Activated CD8-positive, alpha-beta memory T cell treated with anti-CD3 and anti-CD28 coated beads, Interleukin-2, amount 50 U/mL, for 48 hours (primary cell): ENCODE measurements around the gene RASAL1.

Experiments
- DNase-seq: peaks from one replicate; pipeline ENCODE4 v3.0.0-alpha.2; 2020

RASAL1 gene

DNA sequence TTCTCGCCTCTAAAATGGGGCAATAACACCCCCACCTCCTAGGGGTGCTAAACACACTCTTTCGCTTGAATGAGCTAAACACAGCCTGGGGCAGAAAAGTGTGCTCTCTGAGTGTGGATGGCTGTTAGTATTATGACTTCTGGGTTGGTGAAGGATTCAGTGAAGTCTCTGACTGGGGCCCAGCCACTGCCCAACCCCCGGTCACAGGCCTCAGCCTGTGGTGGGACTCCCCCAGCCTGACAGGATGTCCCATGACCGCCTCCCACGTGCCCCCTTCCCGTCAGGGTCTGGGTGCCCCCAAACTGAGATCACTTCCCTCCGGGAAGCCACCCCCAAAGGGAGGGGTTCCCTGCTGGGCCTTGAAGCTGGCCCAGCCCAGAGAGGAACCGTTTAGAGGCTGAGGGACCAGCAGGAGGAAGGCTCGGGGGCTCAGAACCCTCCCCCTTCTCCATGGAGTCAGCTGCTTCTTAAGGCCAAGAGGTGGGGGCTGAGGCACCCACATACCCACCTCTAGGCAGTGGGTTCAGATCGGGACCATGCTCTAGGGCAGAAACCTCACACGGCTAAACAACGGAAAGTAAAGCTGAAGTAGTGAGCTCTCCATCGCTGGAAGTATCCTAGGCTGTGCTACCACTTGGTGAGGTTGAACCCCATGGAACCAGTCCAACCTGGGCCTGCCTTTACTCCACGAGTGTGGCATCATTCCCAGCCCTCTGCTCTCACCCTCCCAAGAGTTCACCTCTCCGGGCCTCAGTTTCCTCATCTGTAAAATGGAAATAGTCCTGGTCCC is 65.2 kb downstream of the RASAL1 start:
- peak; percentile 84 for DNase-seq

DNA sequence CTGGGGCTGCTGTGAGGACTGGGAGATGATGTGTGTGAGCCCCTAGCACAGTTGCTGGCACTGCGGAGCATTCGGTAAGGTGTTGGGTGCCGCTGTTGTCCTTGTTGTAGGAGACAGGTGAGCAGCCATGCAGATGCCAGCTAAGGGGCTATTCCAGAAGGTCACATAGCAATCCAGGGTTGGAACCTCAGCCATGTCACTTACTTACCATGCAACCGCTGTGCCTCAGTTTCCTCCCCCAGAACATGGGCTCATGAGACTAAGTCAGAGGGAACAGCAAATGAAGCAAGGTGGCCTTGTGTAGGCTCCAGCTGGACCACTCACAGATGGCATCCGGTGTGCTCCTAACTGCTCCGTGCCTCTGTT is 65.8 kb downstream of the RASAL1 start:
- DNase-seq = no peak

DNA sequence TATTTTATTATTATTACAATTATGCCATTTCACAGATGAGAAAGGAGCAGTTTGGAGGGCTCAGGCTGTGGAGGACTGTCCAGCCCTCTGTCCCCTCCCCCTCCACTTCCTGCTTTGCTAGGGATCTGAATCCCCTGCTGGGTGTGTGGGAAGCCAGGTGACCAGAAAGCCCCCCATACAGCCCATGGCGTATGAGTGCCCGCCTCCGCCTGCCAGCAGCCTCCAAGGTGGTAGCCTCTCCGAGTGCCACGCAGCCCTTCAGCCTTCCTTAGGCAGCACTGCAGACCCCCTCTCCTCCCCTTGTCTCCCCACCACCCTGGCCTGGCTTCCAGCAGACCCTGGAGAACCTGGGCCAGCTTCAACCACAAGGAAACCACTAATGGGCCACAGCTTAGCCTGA is 66.4 kb downstream of the RASAL1 start:
- DNase-seq = no peak

DNA sequence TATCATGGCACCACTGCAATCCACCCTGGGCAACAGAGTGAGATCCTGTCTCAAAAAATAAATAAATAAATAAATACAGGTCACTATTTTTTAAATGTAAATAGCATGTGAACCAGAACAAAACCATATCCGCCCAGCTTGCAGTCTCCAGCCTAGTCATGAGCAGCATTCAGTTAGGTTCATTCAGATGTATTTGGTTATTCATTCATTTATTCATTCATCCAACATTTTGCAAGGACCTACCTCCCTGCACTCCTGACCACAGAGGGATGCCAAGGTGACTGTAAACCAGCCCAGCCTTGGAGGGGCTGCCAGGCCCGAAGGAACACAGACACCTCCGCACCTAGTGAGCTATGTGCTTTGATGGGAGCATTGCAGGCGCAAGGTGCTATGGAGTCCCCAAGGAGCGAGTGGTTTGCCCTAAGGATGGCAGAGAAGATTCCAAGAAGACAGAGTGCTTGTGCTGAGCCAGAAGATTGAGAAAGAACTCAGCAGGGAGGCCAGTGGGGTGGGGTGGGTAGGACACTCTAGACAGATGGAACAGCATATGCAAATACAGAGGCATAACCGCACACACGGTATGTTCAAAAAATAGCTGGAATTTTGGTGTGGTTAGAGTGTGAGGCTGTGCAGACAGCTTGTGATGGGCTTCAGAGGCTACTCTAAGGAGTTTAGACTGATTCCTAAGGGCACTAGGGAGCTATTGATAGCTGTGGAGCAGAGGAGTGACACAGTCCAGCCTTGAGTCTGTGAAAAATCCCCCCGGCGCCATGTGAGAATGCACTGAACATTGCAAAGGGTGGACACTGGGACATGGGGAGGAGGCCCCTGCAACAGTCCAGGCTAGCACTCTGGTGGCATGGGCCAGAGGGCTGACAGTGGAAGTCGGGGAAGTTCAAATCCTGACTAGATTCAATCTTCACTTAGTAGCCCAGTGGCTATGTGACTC is 67.3 kb downstream of the RASAL1 start:
- DNase-seq = no peak

DNA sequence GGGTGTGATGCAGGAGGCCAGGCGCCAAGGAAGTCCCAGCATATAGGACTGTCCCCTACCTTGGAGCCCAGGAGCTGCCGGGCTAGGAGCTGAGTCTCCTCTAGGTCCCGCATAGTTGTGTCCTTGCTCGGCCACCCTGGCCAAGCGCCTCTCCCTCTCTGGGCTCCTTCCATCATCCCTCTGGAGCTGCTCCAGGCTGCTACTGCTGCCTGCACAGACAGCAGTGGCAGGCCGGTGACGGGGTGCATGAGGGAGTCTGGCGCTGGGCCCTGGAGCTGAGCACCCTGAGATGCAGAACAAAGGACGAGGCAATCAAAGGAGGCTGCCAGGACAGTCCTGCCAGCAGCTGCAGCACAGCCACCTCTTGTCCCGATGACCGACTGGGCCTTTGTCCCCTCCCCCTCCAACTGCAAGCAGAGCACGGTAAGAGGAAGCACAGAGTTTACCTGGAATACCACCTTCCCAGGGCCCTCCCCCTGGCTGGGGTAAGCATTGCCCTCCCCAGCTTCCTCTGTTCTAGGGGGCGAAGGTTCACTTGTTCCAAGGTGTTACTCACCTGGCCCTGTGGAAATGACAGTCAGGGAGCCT is 68.7 kb downstream of the RASAL1 start:
- DNase-seq = no peak

DNA sequence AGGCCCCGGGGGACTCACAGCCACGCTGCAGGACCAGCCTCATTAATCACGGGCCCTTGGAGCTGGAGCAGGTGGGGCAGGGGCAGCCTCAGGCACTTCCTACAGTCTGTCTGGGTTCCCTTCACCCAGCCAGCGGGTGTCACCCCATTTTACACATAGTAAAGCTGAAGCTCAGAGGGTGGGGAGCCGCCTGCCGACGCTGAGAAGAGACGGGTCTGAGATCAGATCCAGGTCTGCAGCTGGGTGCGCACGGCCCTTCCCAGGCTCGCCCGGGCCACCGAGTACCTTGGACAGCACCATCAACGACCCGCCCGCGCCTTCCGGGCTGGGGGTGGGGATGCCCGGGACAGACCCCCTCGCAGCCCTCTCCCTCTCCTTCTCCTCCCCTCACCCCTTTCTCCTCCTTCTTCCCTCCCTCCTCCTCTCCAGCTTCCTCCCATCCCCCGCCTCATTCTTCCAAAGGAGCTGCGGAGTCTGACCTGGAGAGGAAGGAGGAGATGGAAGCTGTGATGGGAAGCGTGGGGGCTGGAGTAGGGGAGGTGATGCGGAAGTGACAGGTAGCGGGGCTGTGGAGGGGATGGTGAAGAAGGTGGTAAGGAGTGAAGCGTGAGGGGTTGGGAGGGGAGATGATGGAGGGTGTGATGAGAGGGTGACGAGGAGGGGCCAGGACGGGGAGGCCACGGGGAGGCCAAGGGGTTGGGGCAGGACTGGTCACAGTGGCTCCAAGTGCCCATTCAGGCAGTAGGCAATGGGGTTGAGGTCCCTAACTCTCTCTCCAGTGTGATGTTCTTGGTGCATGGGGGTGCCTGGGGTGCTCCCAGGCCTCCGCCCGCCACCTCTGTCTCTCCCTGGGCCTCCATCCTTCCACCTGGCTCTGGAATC is 70.2 kb downstream of the RASAL1 start:
- no peak for DNase-seq

GRCh38 chr12:113064395-113065125 is 71.0 kb downstream of the RASAL1 start:
- no peak for DNase-seq

DNA sequence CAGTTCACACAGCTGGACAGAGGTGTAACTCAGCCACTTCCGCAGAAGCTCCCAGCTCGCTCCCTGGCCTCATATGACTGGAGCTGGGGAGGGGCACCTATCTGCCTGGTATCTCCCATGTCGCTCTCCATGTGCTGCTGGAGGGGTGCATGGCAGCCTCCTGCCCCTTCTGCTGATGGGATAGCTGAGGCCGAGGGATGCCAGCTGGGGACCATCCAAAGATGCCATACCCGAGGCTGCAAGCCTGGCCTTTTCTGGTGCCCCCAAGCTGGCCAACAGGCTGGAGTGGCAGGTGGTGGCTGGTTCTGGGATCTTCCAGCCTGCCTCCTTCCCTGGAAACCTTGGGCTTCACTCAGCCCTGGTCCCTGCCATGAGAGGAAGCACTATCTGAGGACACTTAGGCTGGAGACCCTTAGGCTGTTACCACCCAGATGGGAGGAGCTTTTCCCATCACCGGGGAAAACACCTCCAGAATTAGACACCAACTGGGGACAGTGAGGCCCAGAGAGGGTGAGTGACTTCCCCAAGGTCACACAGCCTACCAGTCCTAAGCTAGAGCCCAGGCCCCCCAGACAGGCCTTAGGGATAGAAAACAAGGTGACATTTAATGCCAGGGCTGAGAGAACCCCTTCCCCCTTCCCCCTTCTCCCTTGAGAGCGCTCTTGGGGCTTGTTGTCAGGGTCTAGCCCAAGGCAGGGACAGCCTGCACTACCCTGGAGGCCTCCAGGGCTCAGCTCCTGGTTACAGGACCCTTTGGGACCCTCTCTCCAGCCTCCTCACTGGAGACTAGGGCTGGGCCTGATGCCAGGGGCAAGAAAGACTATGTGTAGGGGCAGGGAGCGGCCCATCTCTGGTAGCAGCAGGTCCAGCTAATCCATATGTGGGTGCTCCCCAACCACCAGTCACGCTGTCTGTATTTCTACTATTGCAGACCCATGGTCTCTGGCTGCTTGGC is 71.9 kb downstream of the RASAL1 start:
- no peak for DNase-seq

DNA sequence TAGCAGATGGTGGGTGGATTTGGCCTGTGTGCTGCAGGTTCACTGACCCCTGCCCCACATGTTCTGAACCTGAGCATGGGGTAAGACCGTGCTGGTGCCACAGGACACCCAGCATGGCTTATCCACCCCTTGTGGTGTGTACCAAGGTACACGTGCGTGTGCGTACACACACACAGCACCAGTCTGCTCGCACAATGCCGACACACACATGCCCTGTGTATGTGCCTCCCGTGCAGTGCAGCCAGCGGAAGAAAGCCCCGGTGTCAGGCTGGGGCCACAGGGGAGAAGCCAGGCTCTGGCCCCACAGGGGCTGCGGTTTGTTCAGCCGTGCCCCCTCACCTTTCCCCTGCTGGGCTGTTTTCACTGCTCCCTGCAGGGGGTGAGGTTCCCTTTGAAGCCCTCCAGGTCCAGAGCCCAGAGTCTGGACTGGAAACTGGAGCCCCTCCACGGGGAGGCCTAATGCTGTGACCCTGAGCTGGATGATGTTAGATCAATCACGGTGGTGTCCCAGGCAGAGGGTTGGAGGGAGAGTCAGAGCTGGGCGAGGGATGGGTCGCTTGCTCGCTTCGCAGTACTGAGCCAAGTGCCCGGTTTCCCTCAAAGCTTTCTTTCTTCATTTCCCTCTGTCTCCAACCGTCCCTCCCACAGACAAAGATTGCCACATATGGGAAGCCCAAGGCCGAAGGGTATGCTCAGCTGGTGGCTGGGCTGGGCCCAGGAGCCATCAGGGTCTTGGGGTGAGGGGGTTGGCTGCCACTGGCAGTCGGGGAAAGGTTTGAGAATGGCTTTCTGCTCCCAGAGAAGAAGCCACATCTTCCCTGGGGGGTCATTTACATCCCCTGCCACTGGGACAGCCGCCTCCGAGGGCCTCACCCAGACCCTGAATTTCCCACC is 72.8 kb downstream of the RASAL1 start:
- no peak for DNase-seq

- no peak for DNase-seq
These were observed 74.4 kb downstream of the RASAL1 start for GRCh38 chr12:113061061-113061694.

- DNase-seq = no peak
These were observed 75.1 kb downstream of the RASAL1 start for GRCh38 chr12:113060336-113060960.

- no peak for DNase-seq
These were observed 76.4 kb downstream of the RASAL1 start for GRCh38 chr12:113059071-113059595.

- no peak for DNase-seq
These were observed 77.0 kb downstream of the RASAL1 start for GRCh38 chr12:113058553-113058952.

GRCh38 chr12:113057565-113058485 is 77.7 kb downstream of the RASAL1 start:
- DNase-seq = no peak

GRCh38 chr12:113056631-113057488 is 78.7 kb downstream of the RASAL1 start, which contains the start of gene DTX1:
TSS of gene DTX1 (plus strand) at chr12:113056730. CDS start at chr12:113058193, 1,463 bp downstream.
- no peak for DNase-seq

- no peak for DNase-seq
These were observed 79.3 kb downstream of the RASAL1 start for GRCh38 chr12:113056381-113056630.
